Measurements from ENCODE around the gene RECQL.

DNA sequence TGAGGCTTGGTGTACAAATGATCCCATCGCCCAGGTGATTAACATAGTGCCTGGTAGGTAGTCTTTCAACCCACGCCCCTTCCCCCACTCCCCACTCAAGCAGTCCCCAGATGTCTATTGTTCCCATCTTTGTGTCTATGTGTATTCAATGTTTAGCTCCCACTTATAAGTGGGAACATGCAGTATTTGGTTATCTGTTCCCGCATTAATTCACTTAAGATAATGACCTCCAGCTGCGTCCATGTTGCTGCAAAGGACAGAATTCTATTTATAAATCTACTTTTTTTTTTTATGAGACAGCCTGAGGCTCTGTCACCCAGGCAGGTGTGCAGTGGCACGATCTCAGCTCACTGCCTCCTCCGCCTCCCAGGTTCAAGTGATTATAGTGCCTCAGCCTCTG lies 40.3 kb upstream of the RECQL start:
- TF ChIP-seq, protein P1, sequence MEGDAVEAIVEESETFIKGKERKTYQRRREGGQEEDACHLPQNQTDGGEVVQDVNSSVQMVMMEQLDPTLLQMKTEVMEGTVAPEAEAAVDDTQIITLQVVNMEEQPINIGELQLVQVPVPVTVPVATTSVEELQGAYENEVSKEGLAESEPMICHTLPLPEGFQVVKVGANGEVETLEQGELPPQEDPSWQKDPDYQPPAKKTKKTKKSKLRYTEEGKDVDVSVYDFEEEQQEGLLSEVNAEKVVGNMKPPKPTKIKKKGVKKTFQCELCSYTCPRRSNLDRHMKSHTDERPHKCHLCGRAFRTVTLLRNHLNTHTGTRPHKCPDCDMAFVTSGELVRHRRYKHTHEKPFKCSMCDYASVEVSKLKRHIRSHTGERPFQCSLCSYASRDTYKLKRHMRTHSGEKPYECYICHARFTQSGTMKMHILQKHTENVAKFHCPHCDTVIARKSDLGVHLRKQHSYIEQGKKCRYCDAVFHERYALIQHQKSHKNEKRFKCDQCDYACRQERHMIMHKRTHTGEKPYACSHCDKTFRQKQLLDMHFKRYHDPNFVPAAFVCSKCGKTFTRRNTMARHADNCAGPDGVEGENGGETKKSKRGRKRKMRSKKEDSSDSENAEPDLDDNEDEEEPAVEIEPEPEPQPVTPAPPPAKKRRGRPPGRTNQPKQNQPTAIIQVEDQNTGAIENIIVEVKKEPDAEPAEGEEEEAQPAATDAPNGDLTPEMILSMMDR (IDR thresholded peaks at IDR 0.05), result no peak
- no peak for TF ChIP-seq POLR2A (IDR thresholded peaks at IDR 0.05; ENCODE audit: low read depth)
